HepG2 (cell line): Measurements from ENCODE around the gene TECTA. TPM values are rescaled to one million over a fixed set of nuclear protein-coding genes. Genes with fewer than 3 reads are reported as not detected.

Experiments used
- BCLAF1 ChIP-seq: fragments of 450-650 bp; IDR thresholded peaks from 2 replicates; pipeline ENCODE4 v1.6.1; 2017; ENCODE audit warnings: mild to moderate bottlenecking
- FOXA1 ChIP-seq, 2 experiments: fragments of 450-650 bp in 1 of 2; sonication (generic) in 1 of 2; formaldehyde crosslinking in 1 of 2; IDR thresholded peaks; 2 replicates each; pipeline versions ENCODE4 v1.4.0 to v1.6.1; 2016 to 2020; ENCODE audit warnings: missing genetic modification reagents in 1 of 2
- NFRKB ChIP-seq: fragments of 450-650 bp; IDR thresholded peaks from 2 replicates; pipeline ENCODE4 v1.6.1; 2017
- PATZ1 ChIP-seq: sonication (generic); formaldehyde crosslinking; IDR thresholded peaks from 2 replicates; pipeline ENCODE4 v1.4.0; 2020; ENCODE audit warnings: missing genetic modification reagents
- RNF219 ChIP-seq: sonication (generic); formaldehyde crosslinking; IDR thresholded peaks from 2 replicates; pipeline ENCODE4 v1.5.0; 2020; ENCODE audit warnings: mild to moderate bottlenecking, missing genetic modification reagents
- TBP ChIP-seq: sonication (generic); formaldehyde crosslinking; IDR thresholded peaks from 2 replicates; pipeline ENCODE4 v1.5.0; 2020; ENCODE audit warnings: missing genetic modification reagents
- ZNF607 ChIP-seq: sonication (generic); formaldehyde crosslinking; IDR thresholded peaks from 2 replicates; pipeline ENCODE4 v1.5.1; 2020; ENCODE audit warnings: missing genetic modification reagents, mild to moderate bottlenecking, borderline replicate concordance
- ZXDC ChIP-seq: sonication (generic); formaldehyde crosslinking; IDR thresholded peaks from 2 replicates; pipeline ENCODE4 v1.5.0; 2020; ENCODE audit warnings: mild to moderate bottlenecking, missing genetic modification reagents
- polyA plus RNA-seq, 8 experiments: library from polyadenylated mRNA; depleted of rRNA in 3 of 8; stranded (reverse) in 7 of 8; unstranded in 1 of 8; fragments of >200 nt; fragmentation: Illumina TruSeq in 4 of 8; extraction: Trizol in 4 of 8; gene quantifications; 2 replicates each; pipeline versions ENCODE4 v1.2.1 to v1.2.3, GENCODE V29; 2011 to 2016; ENCODE audit warnings: low read depth in 4 of 8, missing spikeins in 1 of 8, mixed read lengths in 1 of 8; ENCODE audit not compliant: insufficient read depth in 1 of 8
- total RNA-seq, 5 experiments: library from RNA; depleted of rRNA; stranded (reverse); fragments of >200 nt; fragmentation: Illumina TruSeq; extraction: Trizol; gene quantifications; 2 replicates each; pipeline ENCODE4 v1.2.3, GENCODE V29; 2016; ENCODE audit warnings: low read depth in 1 of 5
- TF ChIP-seq, protein P1 (sequence below), 2 experiments: IDR thresholded peaks; 2 replicates each; pipeline ENCODE4 v1.6.1; 2011 to 2012; ENCODE audit warnings: low read length in 2 of 2, borderline replicate concordance in 1 of 2, low read depth in 1 of 2, mild to moderate bottlenecking in 1 of 2, moderate library complexity in 1 of 2
- TF ChIP-seq, protein P2 (sequence below): sonication (generic); formaldehyde crosslinking; IDR thresholded peaks from 2 replicates; pipeline ENCODE4; 2020; ENCODE audit warnings: missing genetic modification reagents, mild to moderate bottlenecking, borderline replicate concordance

Gene TECTA
- total and polyA plus RNA-seq, 2 of the 13 experiments (the other 11 are each of a cell fraction or from before 2014, with no cell fraction given) = 0.04 to 0.17 TPM

- TF ChIP-seq, protein P1, sequence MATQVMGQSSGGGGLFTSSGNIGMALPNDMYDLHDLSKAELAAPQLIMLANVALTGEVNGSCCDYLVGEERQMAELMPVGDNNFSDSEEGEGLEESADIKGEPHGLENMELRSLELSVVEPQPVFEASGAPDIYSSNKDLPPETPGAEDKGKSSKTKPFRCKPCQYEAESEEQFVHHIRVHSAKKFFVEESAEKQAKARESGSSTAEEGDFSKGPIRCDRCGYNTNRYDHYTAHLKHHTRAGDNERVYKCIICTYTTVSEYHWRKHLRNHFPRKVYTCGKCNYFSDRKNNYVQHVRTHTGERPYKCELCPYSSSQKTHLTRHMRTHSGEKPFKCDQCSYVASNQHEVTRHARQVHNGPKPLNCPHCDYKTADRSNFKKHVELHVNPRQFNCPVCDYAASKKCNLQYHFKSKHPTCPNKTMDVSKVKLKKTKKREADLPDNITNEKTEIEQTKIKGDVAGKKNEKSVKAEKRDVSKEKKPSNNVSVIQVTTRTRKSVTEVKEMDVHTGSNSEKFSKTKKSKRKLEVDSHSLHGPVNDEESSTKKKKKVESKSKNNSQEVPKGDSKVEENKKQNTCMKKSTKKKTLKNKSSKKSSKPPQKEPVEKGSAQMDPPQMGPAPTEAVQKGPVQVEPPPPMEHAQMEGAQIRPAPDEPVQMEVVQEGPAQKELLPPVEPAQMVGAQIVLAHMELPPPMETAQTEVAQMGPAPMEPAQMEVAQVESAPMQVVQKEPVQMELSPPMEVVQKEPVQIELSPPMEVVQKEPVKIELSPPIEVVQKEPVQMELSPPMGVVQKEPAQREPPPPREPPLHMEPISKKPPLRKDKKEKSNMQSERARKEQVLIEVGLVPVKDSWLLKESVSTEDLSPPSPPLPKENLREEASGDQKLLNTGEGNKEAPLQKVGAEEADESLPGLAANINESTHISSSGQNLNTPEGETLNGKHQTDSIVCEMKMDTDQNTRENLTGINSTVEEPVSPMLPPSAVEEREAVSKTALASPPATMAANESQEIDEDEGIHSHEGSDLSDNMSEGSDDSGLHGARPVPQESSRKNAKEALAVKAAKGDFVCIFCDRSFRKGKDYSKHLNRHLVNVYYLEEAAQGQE (IDR thresholded peaks at IDR 0.05; ENCODE audit: borderline replicate concordance in 1 of 2, low read depth in 1 of 2, low read length in 2 of 2) = no peak
- no peak for TF ChIP-seq PATZ1 (CRISPR knock-in tag)
- no peak for TF ChIP-seq RNF219 (CRISPR knock-in tag)
- no peak for TF ChIP-seq ZXDC
- peak; percentile 58; the same call in 1 of the 2 replicates for TF ChIP-seq ZNF607 (CRISPR knock-in tag)
- no peak for TF ChIP-seq BCLAF1
- TF ChIP-seq FOXA1 (IDR thresholded peaks at IDR 0.05) = no peak
- no peak for TF ChIP-seq FOXA1 (CRISPR knock-in tag; IDR thresholded peaks at IDR 0.05)
- TF ChIP-seq, protein P2, sequence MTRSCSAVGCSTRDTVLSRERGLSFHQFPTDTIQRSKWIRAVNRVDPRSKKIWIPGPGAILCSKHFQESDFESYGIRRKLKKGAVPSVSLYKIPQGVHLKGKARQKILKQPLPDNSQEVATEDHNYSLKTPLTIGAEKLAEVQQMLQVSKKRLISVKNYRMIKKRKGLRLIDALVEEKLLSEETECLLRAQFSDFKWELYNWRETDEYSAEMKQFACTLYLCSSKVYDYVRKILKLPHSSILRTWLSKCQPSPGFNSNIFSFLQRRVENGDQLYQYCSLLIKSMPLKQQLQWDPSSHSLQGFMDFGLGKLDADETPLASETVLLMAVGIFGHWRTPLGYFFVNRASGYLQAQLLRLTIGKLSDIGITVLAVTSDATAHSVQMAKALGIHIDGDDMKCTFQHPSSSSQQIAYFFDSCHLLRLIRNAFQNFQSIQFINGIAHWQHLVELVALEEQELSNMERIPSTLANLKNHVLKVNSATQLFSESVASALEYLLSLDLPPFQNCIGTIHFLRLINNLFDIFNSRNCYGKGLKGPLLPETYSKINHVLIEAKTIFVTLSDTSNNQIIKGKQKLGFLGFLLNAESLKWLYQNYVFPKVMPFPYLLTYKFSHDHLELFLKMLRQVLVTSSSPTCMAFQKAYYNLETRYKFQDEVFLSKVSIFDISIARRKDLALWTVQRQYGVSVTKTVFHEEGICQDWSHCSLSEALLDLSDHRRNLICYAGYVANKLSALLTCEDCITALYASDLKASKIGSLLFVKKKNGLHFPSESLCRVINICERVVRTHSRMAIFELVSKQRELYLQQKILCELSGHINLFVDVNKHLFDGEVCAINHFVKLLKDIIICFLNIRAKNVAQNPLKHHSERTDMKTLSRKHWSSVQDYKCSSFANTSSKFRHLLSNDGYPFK = no peak
- TF ChIP-seq NFRKB = no peak
- TF ChIP-seq TBP (CRISPR knock-in tag) = no peak
These were observed 130.7 kb downstream of the TECTA start (continued) for GRCh38 chr11:121231576-121232278.
